HepG2 (cell line): ENCODE measurements around the gene VIT. TPM values are rescaled to one million over a fixed set of nuclear protein-coding genes. Genes with fewer than 3 reads are reported as not detected.

Source experiments
- ATF3 ChIP-seq: sonication (generic); formaldehyde crosslinking; IDR thresholded peaks from 2 replicates; pipeline ENCODE4 v1.4.0; 2020; ENCODE audit warnings: missing genetic modification reagents
- BCL6 ChIP-seq: IDR thresholded peaks from 2 replicates; pipeline ENCODE4 v1.6.1; 2016; ENCODE audit warnings: missing genetic modification reagents, missing compliant biosample characterization
- CBX5 ChIP-seq: sonication (generic); formaldehyde crosslinking; IDR thresholded peaks from 2 replicates; pipeline ENCODE4 v1.4.0; 2020; ENCODE audit warnings: missing genetic modification reagents, borderline replicate concordance
- FOSL2 ChIP-seq: sonication (generic); formaldehyde crosslinking; IDR thresholded peaks from 2 replicates; pipeline ENCODE4 v1.4.0; 2020; ENCODE audit warnings: missing genetic modification reagents
- GATAD1 ChIP-seq: IDR thresholded peaks from 2 replicates; pipeline ENCODE4 v1.6.1; 2016; ENCODE audit warnings: missing genetic modification reagents, missing compliant biosample characterization
- HES4 ChIP-seq: sonication (generic); formaldehyde crosslinking; IDR thresholded peaks from 2 replicates; pipeline ENCODE4 v1.9.0; 2021; ENCODE audit warnings: mild to moderate bottlenecking, missing genetic modification reagents, borderline replicate concordance
- HNRNPL ChIP-seq: fragments of 200-400 bp; formaldehyde crosslinking; IDR thresholded peaks from 2 replicates; pipeline ENCODE4 v1.6.1; 2017; ENCODE audit warnings: mild to moderate bottlenecking, low read depth, low read length
- JARID2 ChIP-seq: sonication (generic); formaldehyde crosslinking; IDR thresholded peaks from 2 replicates; pipeline ENCODE4 v1.8.1; 2023; ENCODE audit warnings: missing genetic modification reagents, inconsistent platforms; ENCODE audit not compliant: insufficient replicate concordance
- KAT8 ChIP-seq: IDR thresholded peaks from 2 replicates; pipeline ENCODE4 v1.6.1; 2016; ENCODE audit warnings: missing genetic modification reagents, missing compliant biosample characterization
- MED8 ChIP-seq: sonication (generic); formaldehyde crosslinking; IDR thresholded peaks from 2 replicates; pipeline ENCODE4 v1.8.1; 2023; ENCODE audit warnings: mild to moderate bottlenecking, missing genetic modification reagents; ENCODE audit not compliant: insufficient replicate concordance
- SATB2 ChIP-seq: sonication (generic); formaldehyde crosslinking; IDR thresholded peaks from 2 replicates; pipeline ENCODE4 v1.5.0; 2020; ENCODE audit warnings: missing genetic modification reagents
- SRSF1 ChIP-seq: fragments of 200-400 bp; formaldehyde crosslinking; optimal IDR thresholded peaks from 2 replicates; pipeline ENCODE3; 2017; ENCODE audit warnings: mild to moderate bottlenecking, low read depth, low read length, moderate library complexity
- ZFAT ChIP-seq: sonication (generic); formaldehyde crosslinking; conservative IDR thresholded peaks from 2 replicates; pipeline ENCODE4 v1.8.1; 2023; ENCODE audit warnings: missing genetic modification reagents, inconsistent platforms
- ZNF225 ChIP-seq: sonication (generic); formaldehyde crosslinking; IDR thresholded peaks from 2 replicates; pipeline ENCODE4 v1.4.0; 2020; ENCODE audit warnings: mild to moderate bottlenecking, missing genetic modification reagents
- ZNF280B ChIP-seq: sonication (generic); formaldehyde crosslinking; IDR thresholded peaks from 2 replicates; pipeline ENCODE4 v1.5.0; 2020; ENCODE audit warnings: missing genetic modification reagents, mild to moderate bottlenecking, borderline replicate concordance
- ZNF337 ChIP-seq: sonication (generic); formaldehyde crosslinking; IDR thresholded peaks from 2 replicates; pipeline ENCODE4 v1.5.1; 2020; ENCODE audit warnings: missing genetic modification reagents, low read depth, mild to moderate bottlenecking, borderline replicate concordance
- ZNF614 ChIP-seq: IDR thresholded peaks from 2 replicates; pipeline ENCODE4 v1.6.1; 2018; ENCODE audit warnings: missing biosample characterization, missing genetic modification reagents, inconsistent platforms, borderline replicate concordance
- ZNF619 ChIP-seq: sonication (generic); formaldehyde crosslinking; IDR thresholded peaks from 2 replicates; pipeline ENCODE4 v1.4.0; 2020; ENCODE audit warnings: mild to moderate bottlenecking, missing genetic modification reagents
- ZNF687 ChIP-seq: sonication (generic); formaldehyde crosslinking; IDR thresholded peaks from 2 replicates; pipeline ENCODE4 v1.5.1; 2020; ENCODE audit warnings: mild to moderate bottlenecking, missing genetic modification reagents, moderate library complexity
- ZNF841 ChIP-seq: sonication (generic); formaldehyde crosslinking; IDR thresholded peaks from 2 replicates; pipeline ENCODE4 v1.8.1; 2023; ENCODE audit warnings: missing genetic modification reagents, borderline replicate concordance
- polyA plus RNA-seq, 8 experiments: library from polyadenylated mRNA; depleted of rRNA in 3 of 8; stranded (reverse) in 7 of 8; unstranded in 1 of 8; fragments of >200 nt; fragmentation: Illumina TruSeq in 4 of 8; extraction: Trizol in 4 of 8; gene quantifications; 2 replicates each; pipeline versions ENCODE4 v1.2.1 to v1.2.3, GENCODE V29; 2011 to 2016; ENCODE audit warnings: low read depth in 4 of 8, missing spikeins in 1 of 8, mixed read lengths in 1 of 8; ENCODE audit not compliant: insufficient read depth in 1 of 8
- total RNA-seq, 5 experiments: library from RNA; depleted of rRNA; stranded (reverse); fragments of >200 nt; fragmentation: Illumina TruSeq; extraction: Trizol; gene quantifications; 2 replicates each; pipeline ENCODE4 v1.2.3, GENCODE V29; 2016; ENCODE audit warnings: low read depth in 1 of 5
- TF ChIP-seq, protein P1 (sequence below): IDR thresholded peaks from 2 replicates; pipeline ENCODE4 v1.6.1; 2018; ENCODE audit warnings: missing genetic modification reagents
- TF ChIP-seq, protein P2 (sequence below): IDR thresholded peaks from 2 replicates; pipeline ENCODE4 v1.6.1; 2018; ENCODE audit warnings: missing genetic modification reagents, mild to moderate bottlenecking, missing compliant biosample characterization

The VIT gene
- total and polyA plus RNA-seq, 2 of the 13 experiments (the other 11 are each of a cell fraction or from before 2014, with no cell fraction given), result not detected

- no peak for TF ChIP-seq SATB2 (CRISPR knock-in tag)
- TF ChIP-seq FOSL2 (CRISPR knock-in tag), result peak; percentile 99
- TF ChIP-seq ATF3 (CRISPR knock-in tag), result peak; percentile 88
- TF ChIP-seq ZNF614 (CRISPR knock-in tag), result peak; percentile 50; the same call in 1 of the 2 replicates
- TF ChIP-seq ZNF841 (CRISPR knock-in tag), result no peak
- TF ChIP-seq, protein P1, sequence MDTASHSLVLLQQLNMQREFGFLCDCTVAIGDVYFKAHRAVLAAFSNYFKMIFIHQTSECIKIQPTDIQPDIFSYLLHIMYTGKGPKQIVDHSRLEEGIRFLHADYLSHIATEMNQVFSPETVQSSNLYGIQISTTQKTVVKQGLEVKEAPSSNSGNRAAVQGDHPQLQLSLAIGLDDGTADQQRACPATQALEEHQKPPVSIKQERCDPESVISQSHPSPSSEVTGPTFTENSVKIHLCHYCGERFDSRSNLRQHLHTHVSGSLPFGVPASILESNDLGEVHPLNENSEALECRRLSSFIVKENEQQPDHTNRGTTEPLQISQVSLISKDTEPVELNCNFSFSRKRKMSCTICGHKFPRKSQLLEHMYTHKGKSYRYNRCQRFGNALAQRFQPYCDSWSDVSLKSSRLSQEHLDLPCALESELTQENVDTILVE (CRISPR knock-in tag), result no peak
- TF ChIP-seq MED8 (CRISPR knock-in tag), result no peak
- no peak for TF ChIP-seq ZNF225 (CRISPR knock-in tag)
- TF ChIP-seq SRSF1, result no peak
- no peak for TF ChIP-seq ZNF619 (CRISPR knock-in tag)
- TF ChIP-seq, protein P2, sequence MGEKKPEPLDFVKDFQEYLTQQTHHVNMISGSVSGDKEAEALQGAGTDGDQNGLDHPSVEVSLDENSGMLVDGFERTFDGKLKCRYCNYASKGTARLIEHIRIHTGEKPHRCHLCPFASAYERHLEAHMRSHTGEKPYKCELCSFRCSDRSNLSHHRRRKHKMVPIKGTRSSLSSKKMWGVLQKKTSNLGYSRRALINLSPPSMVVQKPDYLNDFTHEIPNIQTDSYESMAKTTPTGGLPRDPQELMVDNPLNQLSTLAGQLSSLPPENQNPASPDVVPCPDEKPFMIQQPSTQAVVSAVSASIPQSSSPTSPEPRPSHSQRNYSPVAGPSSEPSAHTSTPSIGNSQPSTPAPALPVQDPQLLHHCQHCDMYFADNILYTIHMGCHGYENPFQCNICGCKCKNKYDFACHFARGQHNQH (CRISPR knock-in tag), result peak; percentile 72
- no peak for TF ChIP-seq HNRNPL
- TF ChIP-seq HES4, result no peak
- TF ChIP-seq BCL6 (CRISPR knock-in tag), result no peak
- TF ChIP-seq ZNF280B (CRISPR knock-in tag), result no peak
- peak; percentile 72; the same call in 1 of the 2 replicates for TF ChIP-seq CBX5 (CRISPR knock-in tag)
- peak; percentile 46; the same call in 1 of the 2 replicates for TF ChIP-seq GATAD1 (CRISPR knock-in tag)
- TF ChIP-seq ZNF337 (CRISPR knock-in tag), result no peak
- TF ChIP-seq ZNF687, result peak; percentile 31; the same call in 1 of the 2 replicates
- TF ChIP-seq JARID2 (CRISPR knock-in tag), result no peak
- TF ChIP-seq KAT8 (CRISPR knock-in tag), result peak; percentile 69
- TF ChIP-seq ZFAT (CRISPR knock-in tag), result no peak
Observed at GRCh38 chr2:36650031-36650829, 46.3 kb upstream of the VIT start (continued).
